SK-N-SH treated with all-trans-retinoic acid at 6 μM for 48 hours (cell line): Measurements from ENCODE around the gene DDX41.

Source experiments
- ATAC-seq: fragments of 200-7000 bp; cut with Tn5 transposase; 3 replicates; pipeline ENCODE4 v1.9.1; 2020; ENCODE audit warnings: mild to moderate bottlenecking, moderate library complexity
- ARNTL ChIP-seq: fragments of 450-650 bp; formaldehyde crosslinking; IDR thresholded peaks from 2 replicates; pipeline ENCODE4 v1.5.0; 2020; ENCODE audit warnings: low read depth, mild to moderate bottlenecking, moderate library complexity, borderline replicate concordance
- BACH2 ChIP-seq: fragments of 250-450 bp; sonication (Bioruptor Pico); IDR thresholded peaks from 2 replicates; pipeline ENCODE4 v1.9.0; 2021; ENCODE audit warnings: mild to moderate bottlenecking, borderline replicate concordance
- CREB5 ChIP-seq: fragments of 250-450 bp; sonication (Bioruptor Pico); IDR thresholded peaks from 2 replicates; pipeline ENCODE4 v1.5.1; 2020; ENCODE audit warnings: low read depth, mild to moderate bottlenecking, moderate library complexity
- CSDC2 ChIP-seq: fragments of 250-450 bp; sonication (Bioruptor Pico); IDR thresholded peaks from 2 replicates; pipeline ENCODE4 v1.5.0; 2020; ENCODE audit warnings: mild to moderate bottlenecking, moderate library complexity
- ESRRG ChIP-seq: fragments of 250-450 bp; sonication (Bioruptor Pico); IDR thresholded peaks from 2 replicates; pipeline ENCODE4 v1.6.1; 2021; ENCODE audit warnings: mild to moderate bottlenecking
- GLIS3 ChIP-seq: fragments of 250-450 bp; sonication (Bioruptor Pico); IDR thresholded peaks from 2 replicates; pipeline ENCODE4 v1.5.0; 2020; ENCODE audit warnings: mild to moderate bottlenecking, moderate library complexity
- ISL1 ChIP-seq: fragments of 250-450 bp; sonication (Bioruptor Pico); IDR thresholded peaks from 2 replicates; pipeline ENCODE4 v2.1.2; 2022; ENCODE audit warnings: mild to moderate bottlenecking, moderate library complexity
- OSR1 ChIP-seq: fragments of 250-450 bp; sonication (Bioruptor Pico); IDR thresholded peaks from 2 replicates; pipeline ENCODE4 v1.8.0; 2022; ENCODE audit warnings: moderate library complexity, mild to moderate bottlenecking, inconsistent platforms
- PATZ1 ChIP-seq: fragments of 250-450 bp; sonication (Bioruptor Pico); IDR thresholded peaks from 2 replicates; pipeline ENCODE4 v1.8.0; 2020; ENCODE audit warnings: mild to moderate bottlenecking, moderate library complexity, borderline replicate concordance
- POU6F1 ChIP-seq: fragments of 250-450 bp; sonication (Bioruptor Pico); IDR thresholded peaks from 2 replicates; pipeline ENCODE4 v1.8.0; 2021; ENCODE audit warnings: low read depth, mild to moderate bottlenecking, moderate library complexity, borderline replicate concordance
- RARB ChIP-seq: fragments of 250-450 bp; sonication (Bioruptor Pico); IDR thresholded peaks from 2 replicates; pipeline ENCODE4 v1.8.0; 2021; ENCODE audit warnings: mild to moderate bottlenecking, moderate library complexity
- SNAI2 ChIP-seq: fragments of 250-450 bp; sonication (Bioruptor Pico); IDR thresholded peaks from 2 replicates; pipeline ENCODE4 v1.5.0; 2020; ENCODE audit warnings: mild to moderate bottlenecking, moderate library complexity
- TCF4 ChIP-seq: fragments of 250-450 bp; sonication (Bioruptor Pico); IDR thresholded peaks from 2 replicates; pipeline ENCODE4 v1.8.0; 2021; ENCODE audit warnings: mild to moderate bottlenecking, moderate library complexity, borderline replicate concordance
- TOX ChIP-seq: fragments of 250-450 bp; sonication (Bioruptor Pico); IDR thresholded peaks from 2 replicates; pipeline ENCODE4 v1.8.0; 2021; ENCODE audit warnings: mild to moderate bottlenecking, moderate library complexity, borderline replicate concordance
- ZC3H10 ChIP-seq: fragments of 250-450 bp; sonication (Bioruptor Pico); IDR thresholded peaks from 2 replicates; pipeline ENCODE4 v1.5.1; 2021; ENCODE audit warnings: mild to moderate bottlenecking, moderate library complexity
- ZFP3 ChIP-seq: fragments of 250-450 bp; sonication (Bioruptor Pico); IDR thresholded peaks from 2 replicates; pipeline ENCODE4 v1.5.0; 2020; ENCODE audit warnings: mild to moderate bottlenecking, moderate library complexity
- ZFP30 ChIP-seq: fragments of 450-650 bp; formaldehyde crosslinking; IDR thresholded peaks from 2 replicates; pipeline ENCODE4 v1.5.0; 2022; ENCODE audit warnings: mild to moderate bottlenecking, moderate library complexity
- ZNF565 ChIP-seq: fragments of 450-650 bp; formaldehyde crosslinking; conservative IDR thresholded peaks from 2 replicates; pipeline ENCODE4 v1.5.0; 2020; ENCODE audit warnings: low read depth, mild to moderate bottlenecking, moderate library complexity
- ZNF70 ChIP-seq: fragments of 450-650 bp; formaldehyde crosslinking; IDR thresholded peaks from 2 replicates; pipeline ENCODE4 v1.5.0; 2020; ENCODE audit warnings: mild to moderate bottlenecking, moderate library complexity
- ZNF8 ChIP-seq: fragments of 450-650 bp; formaldehyde crosslinking; IDR thresholded peaks from 2 replicates; pipeline ENCODE4 v1.5.0; 2020; ENCODE audit warnings: mild to moderate bottlenecking, moderate library complexity

DDX41 gene

GRCh38 chr5:177498013-177498787 is 18.6 kb downstream of the DDX41 start:
- no peak for ATAC-seq
- TF ChIP-seq BACH2 (CRISPR knock-in tag), result no peak
- no peak for TF ChIP-seq ZNF565 (CRISPR knock-in tag)
- no peak for TF ChIP-seq TCF4
- no peak for TF ChIP-seq ESRRG (CRISPR knock-in tag)
- TF ChIP-seq RARB (CRISPR knock-in tag), result no peak
- no peak for TF ChIP-seq POU6F1
- no peak for TF ChIP-seq TOX (CRISPR knock-in tag)
- TF ChIP-seq ZNF8 (CRISPR knock-in tag), result no peak
- TF ChIP-seq GLIS3, result no peak
- no peak for TF ChIP-seq ZNF70 (CRISPR knock-in tag)
- TF ChIP-seq ZFP3 (CRISPR knock-in tag), result no peak
- no peak for TF ChIP-seq CREB5 (CRISPR knock-in tag)
- no peak for TF ChIP-seq ISL1 (CRISPR knock-in tag)
- TF ChIP-seq ARNTL, result no peak
- TF ChIP-seq OSR1 (CRISPR knock-in tag), result no peak
- no peak for TF ChIP-seq ZC3H10
- no peak for TF ChIP-seq ZFP30 (CRISPR knock-in tag)
- no peak for TF ChIP-seq PATZ1 (CRISPR knock-in tag)
- no peak for TF ChIP-seq CSDC2 (CRISPR knock-in tag)

GRCh38 chr5:177497292-177498012 is 19.3 kb downstream of the DDX41 start, which contains the start of gene PDLIM7:
TSS of gene PDLIM7 (minus strand) at chr5:177497604. CDS start at chr5:177496512, 1,092 bp downstream.
- no peak for TF ChIP-seq SNAI2 (CRISPR knock-in tag)
- peak; percentile 70; the same call in 1 of the 2 replicates for TF ChIP-seq POU6F1
- TF ChIP-seq ESRRG (CRISPR knock-in tag), result no peak
- no peak for TF ChIP-seq ZNF8 (CRISPR knock-in tag)
- no peak for TF ChIP-seq ZFP30 (CRISPR knock-in tag)
- peak; percentile 74 for ATAC-seq

- TF ChIP-seq POU6F1 (no peak), PATZ1 (CRISPR knock-in tag) (peak; percentile 34; the same call in 1 of the 2 replicates)
- TF ChIP-seq, all 23 proteins: peak for 1
- ATAC-seq, result peak; percentile 66
These were observed 20.0 kb downstream of the DDX41 start for GRCh38 chr5:177496727-177497291.
